ENCODE measurements around the gene VPS4A.
"Not testable (repeated sequence)": the region's sequence is repeated elsewhere in the genome, so short reads cannot be mapped to it uniquely, and the experiment has no call there.

VPS4A gene

DNA sequence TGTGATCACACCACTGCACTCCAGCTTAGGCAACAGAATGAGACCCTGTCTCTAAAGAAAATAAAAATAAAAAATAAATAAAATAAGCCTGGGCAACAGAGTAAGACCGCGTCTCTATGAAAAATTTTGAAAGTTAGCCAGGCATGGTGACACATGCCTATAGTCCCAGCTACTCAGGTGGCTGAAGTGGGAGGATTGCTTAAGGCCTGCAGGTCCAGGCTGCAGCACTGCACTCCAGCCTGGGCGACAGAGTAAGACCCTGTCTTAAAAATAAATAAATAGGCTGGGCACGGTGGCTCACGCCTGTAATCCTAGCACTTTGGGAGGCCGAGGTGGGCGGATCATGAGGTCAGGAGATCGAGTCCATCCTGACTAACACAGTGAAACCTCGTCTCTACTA, 19.5 kb upstream of the VPS4A start:
- H3K23ac ChIP-seq (ENCODE audit: low read depth, low read length, poor library complexity); H3K27me3 ChIP-seq (ENCODE audit: control insufficient read depth in 3 of 3, insufficient read depth in 3 of 3, low read depth in 1 of 3, low read length in 3 of 3); DNase-seq (ENCODE audit: low spot score); H3K4me1 ChIP-seq (ENCODE audit: control insufficient read depth in 2 of 2, insufficient read depth in 1 of 2, low read depth in 1 of 2, low read length in 2 of 2); H3K4ac ChIP-seq (ENCODE audit: low read length); H2BK120ac ChIP-seq (ENCODE audit: low read depth, low read length); H3K4me3 ChIP-seq (ENCODE audit: low read length in 2 of 2); H3K4me2 ChIP-seq (ENCODE audit: insufficient read depth, low read length, poor library complexity, severe bottlenecking); H4K91ac ChIP-seq (ENCODE audit: low read depth, low read length, poor library complexity); H3K79me1 ChIP-seq (ENCODE audit: low read depth, low read length); H4K8ac ChIP-seq (ENCODE audit: low read depth, low read length); H3K9me3 ChIP-seq (replicated peaks in 1 of 2; ENCODE audit: control insufficient read depth in 2 of 2, insufficient read depth in 1 of 2, low read depth in 1 of 2, low read length in 2 of 2); H2BK5ac ChIP-seq (ENCODE audit: low read length); H2AFZ ChIP-seq (ENCODE audit: low read length); H3K18ac ChIP-seq (ENCODE audit: low read length); H2BK15ac ChIP-seq (ENCODE audit: low read length); H3K27ac ChIP-seq (replicated peaks; ENCODE audit: low read length); H2BK12ac ChIP-seq (ENCODE audit: low read length); H3K9ac ChIP-seq (ENCODE audit: low read depth, low read length, poor library complexity); H3K14ac ChIP-seq (ENCODE audit: low read length); H2AK5ac ChIP-seq (ENCODE audit: low read depth, low read length): not testable (repeated sequence)
- peaks cover 2 to 48% of the 10 kb centered on the region in 2 donors for H3K36me3 ChIP-seq (replicated peaks in 1 of 2; ENCODE audit: control insufficient read depth in 2 of 2, insufficient read depth in 2 of 2, low read length in 2 of 2)
- WGBS, 2 donors (ENCODE audit: extremely low coverage in 2 of 2, insufficient read length in 2 of 2, insufficient replicate concordance in 1 of 2): no CpG with 5 or more reads among the region's 9 CpGs

DNA sequence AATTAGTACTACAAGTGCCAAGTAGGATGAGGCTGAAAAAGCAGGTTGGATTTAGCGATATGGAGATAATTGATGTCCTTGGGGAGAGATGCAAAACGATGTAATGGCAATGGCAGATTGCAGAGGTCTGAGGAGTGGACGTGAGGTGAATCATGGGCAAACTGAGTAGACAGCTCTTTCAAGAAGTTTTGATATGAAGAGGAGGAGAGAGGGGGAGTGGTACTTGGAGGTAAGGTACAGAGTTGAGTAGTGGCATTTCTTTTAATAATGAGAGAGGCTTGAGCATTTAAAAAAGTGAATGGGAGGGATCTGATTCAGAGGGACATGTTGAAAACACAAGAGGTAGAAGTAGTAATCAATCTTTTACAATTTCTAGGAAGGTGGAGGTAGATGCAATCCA, 17.7 kb upstream of the VPS4A start:
- Histone ChIP-seq H4K8ac (ENCODE audit: low read depth, low read length) (no peak overlapping the region), H2BK15ac (ENCODE audit: low read length) (no peak overlapping the region), H3K23ac (ENCODE audit: low read depth, low read length, poor library complexity) (no peak overlapping the region), H3K79me1 (ENCODE audit: low read depth, low read length) (no peaks in the 10 kb centered on the region), H3K4me1 (ENCODE audit: control insufficient read depth in 2 of 2, insufficient read depth in 1 of 2, low read depth in 1 of 2, low read length in 2 of 2) (no peaks in the 10 kb centered on the region), H3K4me2 (ENCODE audit: insufficient read depth, low read length, poor library complexity, severe bottlenecking) (no peak overlapping the region), H3K27ac (replicated peaks; ENCODE audit: low read length) (no peak overlapping the region), H2BK5ac (ENCODE audit: low read length) (no peak overlapping the region), H3K27me3 (ENCODE audit: control insufficient read depth in 3 of 3, insufficient read depth in 3 of 3, low read depth in 1 of 3, low read length in 3 of 3) (no peaks in the 10 kb centered on the region), H2BK120ac (ENCODE audit: low read depth, low read length) (no peak overlapping the region), H4K91ac (ENCODE audit: low read depth, low read length, poor library complexity) (no peak overlapping the region), H3K18ac (ENCODE audit: low read length) (no peak overlapping the region), H3K14ac (ENCODE audit: low read length) (no peak overlapping the region), H3K4me3 (ENCODE audit: low read length in 2 of 2) (no peak overlapping the region), H3K4ac (ENCODE audit: low read length) (no peak overlapping the region), H2BK12ac (ENCODE audit: low read length) (no peak overlapping the region), H2AK5ac (ENCODE audit: low read depth, low read length) (no peak overlapping the region), H3K9me3 (replicated peaks in 1 of 2; ENCODE audit: control insufficient read depth in 2 of 2, insufficient read depth in 1 of 2, low read depth in 1 of 2, low read length in 2 of 2) (no peaks in the 10 kb centered on the region), H3K9ac (ENCODE audit: low read depth, low read length, poor library complexity) (no peak overlapping the region), H3K36me3 (replicated peaks in 1 of 2; ENCODE audit: control insufficient read depth in 2 of 2, insufficient read depth in 2 of 2, low read length in 2 of 2) (peaks cover 2 to 34% of the 10 kb centered on the region in 2 donors), H2AFZ (ENCODE audit: low read length) (no peak overlapping the region)
- WGBS, 2 donors (ENCODE audit: extremely low coverage in 2 of 2, insufficient read length in 2 of 2, insufficient replicate concordance in 1 of 2): no CpG with 5 or more reads among the region's 3 CpGs
- DNase-seq (ENCODE audit: low spot score): no peak

- H2BK120ac ChIP-seq (ENCODE audit: low read depth, low read length): no peak overlapping the region
- H3K9me3 ChIP-seq (replicated peaks in 1 of 2; ENCODE audit: control insufficient read depth in 2 of 2, insufficient read depth in 1 of 2, low read depth in 1 of 2, low read length in 2 of 2): no peaks in the 10 kb centered on the region
- no peak overlapping the region for H3K14ac ChIP-seq (ENCODE audit: low read length)
- H3K23ac ChIP-seq (ENCODE audit: low read depth, low read length, poor library complexity): no peak overlapping the region
- no peak overlapping the region for H3K9ac ChIP-seq (ENCODE audit: low read depth, low read length, poor library complexity)
- no peak overlapping the region for H3K4ac ChIP-seq (ENCODE audit: low read length)
- H3K4me1 ChIP-seq (ENCODE audit: control insufficient read depth in 2 of 2, insufficient read depth in 1 of 2, low read depth in 1 of 2, low read length in 2 of 2): no peaks in the 10 kb centered on the region
- H4K8ac ChIP-seq (ENCODE audit: low read depth, low read length): no peak overlapping the region
- no peak overlapping the region for H3K4me3 ChIP-seq (ENCODE audit: low read length in 2 of 2)
- no peaks in the 10 kb centered on the region for H3K79me1 ChIP-seq (ENCODE audit: low read depth, low read length)
- DNase-seq (ENCODE audit: low spot score): no peak
- H2AFZ ChIP-seq (ENCODE audit: low read length): no peak overlapping the region
- no peak overlapping the region for H3K27ac ChIP-seq (replicated peaks; ENCODE audit: low read length)
- no peak overlapping the region for H2BK12ac ChIP-seq (ENCODE audit: low read length)
- no CpG with 5 or more reads among the region's 1 CpG for WGBS, 2 donors (ENCODE audit: extremely low coverage in 2 of 2, insufficient read length in 2 of 2, insufficient replicate concordance in 1 of 2)
- no peak overlapping the region for H2AK5ac ChIP-seq (ENCODE audit: low read depth, low read length)
- H3K18ac ChIP-seq (ENCODE audit: low read length): no peak overlapping the region
- peaks cover 4 to 32% of the 10 kb centered on the region in 2 donors for H3K36me3 ChIP-seq (replicated peaks in 1 of 2; ENCODE audit: control insufficient read depth in 2 of 2, insufficient read depth in 2 of 2, low read length in 2 of 2)
- no peak overlapping the region for H2BK15ac ChIP-seq (ENCODE audit: low read length)
- no peak overlapping the region for H4K91ac ChIP-seq (ENCODE audit: low read depth, low read length, poor library complexity)
- H3K27me3 ChIP-seq (ENCODE audit: control insufficient read depth in 3 of 3, insufficient read depth in 3 of 3, low read depth in 1 of 3, low read length in 3 of 3): no peaks in the 10 kb centered on the region
- H3K4me2 ChIP-seq (ENCODE audit: insufficient read depth, low read length, poor library complexity, severe bottlenecking): no peak overlapping the region
- H2BK5ac ChIP-seq (ENCODE audit: low read length): no peak overlapping the region
Observed at GRCh38 chr16:69294051-69294450, 17.1 kb upstream of the VPS4A start.

DNA sequence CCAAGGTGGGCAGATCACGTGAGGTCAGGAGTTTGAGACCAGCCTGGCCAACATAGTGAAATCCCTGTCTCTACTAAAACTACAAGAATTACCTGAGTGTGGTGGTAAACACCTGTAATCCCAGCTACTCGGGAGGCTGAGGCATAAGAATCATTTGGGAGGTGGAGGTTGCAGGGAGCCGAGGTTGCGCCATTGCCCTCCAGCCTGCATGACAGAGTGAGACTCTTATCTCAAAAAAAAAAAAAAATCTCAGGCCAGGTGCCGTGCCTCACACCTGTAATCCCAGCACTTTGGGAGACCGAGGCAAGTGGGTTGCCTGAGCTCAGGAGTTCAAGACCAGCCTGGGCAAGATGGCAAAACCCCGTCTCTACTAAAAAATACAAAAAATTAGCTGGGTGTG, 14.4 kb upstream of the VPS4A start:
- WGBS, 2 donors (ENCODE audit: extremely low coverage in 2 of 2, insufficient read length in 2 of 2, insufficient replicate concordance in 1 of 2): no CpG with 5 or more reads among the region's 7 CpGs
- H3K14ac ChIP-seq (ENCODE audit: low read length); H2AK5ac ChIP-seq (ENCODE audit: low read depth, low read length); H2BK15ac ChIP-seq (ENCODE audit: low read length); H3K23ac ChIP-seq (ENCODE audit: low read depth, low read length, poor library complexity); H3K9ac ChIP-seq (ENCODE audit: low read depth, low read length, poor library complexity); H2AFZ ChIP-seq (ENCODE audit: low read length); H3K79me1 ChIP-seq (ENCODE audit: low read depth, low read length); H3K27me3 ChIP-seq (ENCODE audit: control insufficient read depth in 3 of 3, insufficient read depth in 3 of 3, low read depth in 1 of 3, low read length in 3 of 3); H3K4me3 ChIP-seq (ENCODE audit: low read length in 2 of 2); H4K91ac ChIP-seq (ENCODE audit: low read depth, low read length, poor library complexity); H3K4me1 ChIP-seq (ENCODE audit: control insufficient read depth in 2 of 2, insufficient read depth in 1 of 2, low read depth in 1 of 2, low read length in 2 of 2); H2BK12ac ChIP-seq (ENCODE audit: low read length); H3K18ac ChIP-seq (ENCODE audit: low read length); H2BK5ac ChIP-seq (ENCODE audit: low read length); DNase-seq (ENCODE audit: low spot score); H4K8ac ChIP-seq (ENCODE audit: low read depth, low read length); H2BK120ac ChIP-seq (ENCODE audit: low read depth, low read length); H3K9me3 ChIP-seq (replicated peaks in 1 of 2; ENCODE audit: control insufficient read depth in 2 of 2, insufficient read depth in 1 of 2, low read depth in 1 of 2, low read length in 2 of 2); H3K4me2 ChIP-seq (ENCODE audit: insufficient read depth, low read length, poor library complexity, severe bottlenecking); H3K27ac ChIP-seq (replicated peaks; ENCODE audit: low read length); H3K4ac ChIP-seq (ENCODE audit: low read length): not testable (repeated sequence)
- H3K36me3 ChIP-seq (replicated peaks in 1 of 2; ENCODE audit: control insufficient read depth in 2 of 2, insufficient read depth in 2 of 2, low read length in 2 of 2): peaks cover 12 to 38% of the 10 kb centered on the region in 2 donors
